ENCODE data around the gene PSME3.

GRCh38 chr17:42846594-42847280 is 13.5 kb downstream of the PSME3 start:
- TF ChIP-seq, protein P1, sequence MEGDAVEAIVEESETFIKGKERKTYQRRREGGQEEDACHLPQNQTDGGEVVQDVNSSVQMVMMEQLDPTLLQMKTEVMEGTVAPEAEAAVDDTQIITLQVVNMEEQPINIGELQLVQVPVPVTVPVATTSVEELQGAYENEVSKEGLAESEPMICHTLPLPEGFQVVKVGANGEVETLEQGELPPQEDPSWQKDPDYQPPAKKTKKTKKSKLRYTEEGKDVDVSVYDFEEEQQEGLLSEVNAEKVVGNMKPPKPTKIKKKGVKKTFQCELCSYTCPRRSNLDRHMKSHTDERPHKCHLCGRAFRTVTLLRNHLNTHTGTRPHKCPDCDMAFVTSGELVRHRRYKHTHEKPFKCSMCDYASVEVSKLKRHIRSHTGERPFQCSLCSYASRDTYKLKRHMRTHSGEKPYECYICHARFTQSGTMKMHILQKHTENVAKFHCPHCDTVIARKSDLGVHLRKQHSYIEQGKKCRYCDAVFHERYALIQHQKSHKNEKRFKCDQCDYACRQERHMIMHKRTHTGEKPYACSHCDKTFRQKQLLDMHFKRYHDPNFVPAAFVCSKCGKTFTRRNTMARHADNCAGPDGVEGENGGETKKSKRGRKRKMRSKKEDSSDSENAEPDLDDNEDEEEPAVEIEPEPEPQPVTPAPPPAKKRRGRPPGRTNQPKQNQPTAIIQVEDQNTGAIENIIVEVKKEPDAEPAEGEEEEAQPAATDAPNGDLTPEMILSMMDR (IDR thresholded peaks at IDR 0.05 in 2 of 3, conservative IDR thresholded peaks at IDR 0.05 in 1 of 3; ENCODE audit: borderline replicate concordance in 1 of 3, insufficient read depth in 1 of 3, low read depth in 2 of 3, low read length in 2 of 3) = no peak
- TF ChIP-seq EZH2 (IDR thresholded peaks at IDR 0.05) (no peak), YY1 (IDR thresholded peaks at IDR 0.05; ENCODE audit: extremely low read depth, insufficient replicate concordance, low read depth, low read length) (no peak), REST (IDR thresholded peaks at IDR 0.05; ENCODE audit: low read depth) (no peak), POLR2AphosphoS5 (IDR thresholded peaks at IDR 0.05; ENCODE audit: low read depth, low read length) (no peak)
- TF ChIP-seq, protein P2, sequence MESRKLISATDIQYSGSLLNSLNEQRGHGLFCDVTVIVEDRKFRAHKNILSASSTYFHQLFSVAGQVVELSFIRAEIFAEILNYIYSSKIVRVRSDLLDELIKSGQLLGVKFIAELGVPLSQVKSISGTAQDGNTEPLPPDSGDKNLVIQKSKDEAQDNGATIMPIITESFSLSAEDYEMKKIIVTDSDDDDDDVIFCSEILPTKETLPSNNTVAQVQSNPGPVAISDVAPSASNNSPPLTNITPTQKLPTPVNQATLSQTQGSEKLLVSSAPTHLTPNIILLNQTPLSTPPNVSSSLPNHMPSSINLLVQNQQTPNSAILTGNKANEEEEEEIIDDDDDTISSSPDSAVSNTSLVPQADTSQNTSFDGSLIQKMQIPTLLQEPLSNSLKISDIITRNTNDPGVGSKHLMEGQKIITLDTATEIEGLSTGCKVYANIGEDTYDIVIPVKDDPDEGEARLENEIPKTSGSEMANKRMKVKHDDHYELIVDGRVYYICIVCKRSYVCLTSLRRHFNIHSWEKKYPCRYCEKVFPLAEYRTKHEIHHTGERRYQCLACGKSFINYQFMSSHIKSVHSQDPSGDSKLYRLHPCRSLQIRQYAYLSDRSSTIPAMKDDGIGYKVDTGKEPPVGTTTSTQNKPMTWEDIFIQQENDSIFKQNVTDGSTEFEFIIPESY (IDR thresholded peaks at IDR 0.05; ENCODE audit: extremely low read depth, insufficient replicate concordance, low read length) = no peak
